IPS-20b (cell line): Measurements from ENCODE around the gene CYTH1.

Experiments
- H3K27ac ChIP-seq: one replicate; pipeline ENCODE4 v1.5.1; 2013; ENCODE audit warnings: low read length
- H3K27me3 ChIP-seq: 2 replicates; pipeline ENCODE4 v1.6.1; 2013; ENCODE audit warnings: mild to moderate bottlenecking, low read length, inconsistent platforms; ENCODE audit not compliant: insufficient read depth
- H3K36me3 ChIP-seq: 2 replicates; pipeline ENCODE4 v1.6.1; 2013; ENCODE audit warnings: low read depth, mild to moderate bottlenecking, inconsistent platforms, low read length, moderate library complexity; ENCODE audit not compliant: insufficient read depth
- H3K4me1 ChIP-seq: 2 replicates; pipeline ENCODE4 v1.6.1; 2013; ENCODE audit warnings: mild to moderate bottlenecking, control low read depth, inconsistent platforms, low read length, moderate library complexity; ENCODE audit not compliant: insufficient read depth
- H3K4me3 ChIP-seq: 2 replicates; pipeline ENCODE4 v1.5.1; 2013; ENCODE audit warnings: mild to moderate bottlenecking, low read length, inconsistent platforms
- H3K9ac ChIP-seq: 2 replicates; pipeline ENCODE4 v1.6.1; 2013; ENCODE audit warnings: low read depth, mild to moderate bottlenecking, inconsistent platforms, low read length, moderate library complexity
- H3K9me3 ChIP-seq: 2 replicates; pipeline ENCODE4 v1.6.1; 2013; ENCODE audit warnings: mild to moderate bottlenecking, low read depth, low read length, inconsistent platforms; ENCODE audit not compliant: insufficient read depth

Gene CYTH1

DNA sequence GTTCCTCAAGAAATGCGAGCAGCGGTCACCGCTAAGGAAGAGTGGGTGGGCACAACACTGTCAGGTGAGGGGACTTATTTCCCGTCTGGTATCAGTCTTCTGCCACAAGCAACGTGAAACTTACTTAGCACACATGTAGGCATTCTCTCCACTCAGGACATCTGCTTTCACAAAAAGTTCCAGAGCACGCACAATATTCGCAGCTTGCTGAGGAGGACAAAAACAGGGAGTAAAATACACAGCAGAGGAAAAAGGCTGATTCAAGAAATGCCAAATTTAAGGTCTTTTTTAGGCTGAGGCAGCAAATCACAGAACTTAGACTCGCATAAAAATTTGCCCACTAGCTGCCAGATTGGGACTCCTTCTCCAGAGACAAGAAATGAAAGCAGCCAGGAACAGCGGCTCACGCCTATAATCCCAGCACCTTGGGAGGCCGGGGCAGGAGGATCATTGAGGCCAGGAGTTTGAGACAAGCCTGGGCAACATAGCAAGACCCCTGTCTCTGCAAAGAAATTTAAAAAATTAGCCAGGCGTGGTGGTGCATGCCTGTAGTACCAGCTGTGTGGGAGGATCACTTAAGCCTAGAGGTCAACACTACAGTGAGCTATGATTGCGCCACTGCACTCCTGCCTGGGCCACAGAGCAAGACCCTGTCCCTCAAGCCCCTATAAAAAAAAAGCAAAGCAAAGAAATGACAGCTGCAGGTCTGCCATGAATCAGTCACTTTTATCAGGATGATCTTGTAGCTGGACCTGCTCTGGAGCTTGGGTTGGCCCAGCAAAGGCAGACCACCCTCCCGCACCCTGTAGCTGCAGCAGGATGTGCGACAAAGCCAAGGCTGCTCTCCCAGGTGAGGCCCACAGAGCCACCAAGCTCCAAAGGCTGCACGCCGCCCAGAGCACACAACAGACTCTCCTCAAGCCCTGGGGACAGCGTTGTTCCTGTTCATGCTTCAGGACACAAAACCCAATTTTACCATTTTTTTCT is 38.0 kb upstream of the CYTH1 start:
- Histone ChIP-seq H3K4me1 (no peaks in the 10 kb centered on the region), H3K27ac (no peak overlapping the region), H3K36me3 (peaks cover 96% of the 10 kb centered on the region), H3K9ac (no peak overlapping the region), H3K4me3 (no peak overlapping the region), H3K27me3 (no peaks in the 10 kb centered on the region), H3K9me3 (no peaks in the 10 kb centered on the region)

DNA sequence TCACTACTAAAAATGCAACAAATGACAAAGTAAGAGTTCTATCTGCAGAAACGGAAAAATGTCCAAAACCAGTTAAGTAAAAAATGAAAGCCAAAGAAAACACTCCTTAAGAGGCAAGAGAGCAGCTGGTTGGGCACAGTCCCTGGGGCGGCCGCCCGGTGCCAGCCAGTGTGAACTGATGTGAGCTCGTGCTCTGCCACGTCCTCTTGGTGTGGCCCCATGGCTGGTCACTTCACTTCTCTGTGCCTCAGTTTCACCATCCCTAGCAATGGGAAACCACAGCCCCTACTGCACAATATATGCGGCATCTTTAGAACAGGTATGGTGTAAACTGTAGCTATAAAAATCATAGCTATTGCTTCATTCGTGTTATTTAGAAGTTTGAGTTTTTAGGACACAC is 37.3 kb upstream of the CYTH1 start:
- H3K27me3 ChIP-seq, result no peaks in the 10 kb centered on the region
- H3K4me3 ChIP-seq, result no peak overlapping the region
- no peak overlapping the region for H3K27ac ChIP-seq
- H3K4me1 ChIP-seq, result no peaks in the 10 kb centered on the region
- H3K9me3 ChIP-seq, result no peaks in the 10 kb centered on the region
- peaks cover 96% of the 10 kb centered on the region for H3K36me3 ChIP-seq
- no peak overlapping the region for H3K9ac ChIP-seq

DNA sequence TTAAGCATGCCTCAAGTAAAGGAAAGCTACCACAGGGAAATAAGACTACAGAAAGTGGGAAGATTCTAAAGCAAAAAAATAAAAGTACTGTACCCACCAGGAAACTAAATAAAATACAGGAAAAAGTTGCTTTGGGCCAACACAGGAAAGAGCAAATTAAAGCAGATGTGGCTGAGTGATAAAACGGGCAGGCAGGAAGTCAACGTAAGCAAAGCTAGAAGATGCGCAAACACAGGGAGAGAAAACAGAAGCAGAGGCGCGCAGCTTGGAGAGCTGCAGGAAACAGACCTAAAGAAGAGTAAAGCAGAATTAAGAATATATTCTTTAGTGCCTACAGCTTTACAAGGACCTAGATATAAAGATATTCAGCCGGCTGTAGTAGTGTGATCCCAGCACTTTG is 36.9 kb upstream of the CYTH1 start:
- H3K4me3 ChIP-seq, result no peak overlapping the region
- no peak overlapping the region for H3K27ac ChIP-seq
- H3K9ac ChIP-seq, result no peak overlapping the region
- no peaks in the 10 kb centered on the region for H3K27me3 ChIP-seq
- peaks cover 96% of the 10 kb centered on the region for H3K36me3 ChIP-seq
- no peaks in the 10 kb centered on the region for H3K4me1 ChIP-seq
- no peaks in the 10 kb centered on the region for H3K9me3 ChIP-seq

DNA sequence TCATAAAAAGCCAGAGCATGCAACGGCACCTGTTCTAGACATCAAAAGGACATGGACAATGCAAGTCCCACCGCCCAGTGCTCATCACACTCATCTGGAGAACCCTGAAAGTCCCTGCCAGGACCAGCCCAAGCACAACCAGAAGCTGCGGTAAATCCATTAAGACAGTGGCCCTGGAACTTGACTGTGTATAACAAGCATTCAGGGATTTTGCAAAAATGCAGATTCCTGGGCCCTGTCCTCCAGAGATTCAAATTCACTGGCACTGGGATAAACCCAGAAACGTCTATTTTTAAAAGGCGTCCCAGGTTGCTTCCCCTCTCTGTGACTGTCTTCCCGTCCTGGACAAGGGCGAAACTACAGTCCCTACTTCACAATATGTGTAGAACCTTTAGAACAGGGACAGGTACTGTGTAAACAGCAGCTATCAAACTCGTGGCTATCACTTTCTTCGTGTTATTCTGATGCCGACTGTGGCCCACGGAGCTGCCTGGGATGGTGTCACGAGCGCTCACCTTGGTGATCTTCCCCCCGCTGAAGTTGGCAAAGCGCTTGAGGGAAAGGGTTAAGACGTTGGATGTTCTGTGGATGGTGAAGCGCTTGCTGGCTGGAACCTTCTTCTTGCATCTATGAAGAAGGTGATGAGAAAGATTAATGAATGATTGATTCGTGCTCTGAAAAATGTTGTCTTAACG is 36.2 kb upstream of the CYTH1 start:
- H3K9me3 ChIP-seq, result no peaks in the 10 kb centered on the region
- no peaks in the 10 kb centered on the region for H3K27me3 ChIP-seq
- H3K4me3 ChIP-seq, result no peak overlapping the region
- H3K9ac ChIP-seq, result no peak overlapping the region
- H3K36me3 ChIP-seq, result peaks cover 96% of the 10 kb centered on the region
- H3K27ac ChIP-seq, result no peak overlapping the region
- H3K4me1 ChIP-seq, result no peaks in the 10 kb centered on the region

DNA sequence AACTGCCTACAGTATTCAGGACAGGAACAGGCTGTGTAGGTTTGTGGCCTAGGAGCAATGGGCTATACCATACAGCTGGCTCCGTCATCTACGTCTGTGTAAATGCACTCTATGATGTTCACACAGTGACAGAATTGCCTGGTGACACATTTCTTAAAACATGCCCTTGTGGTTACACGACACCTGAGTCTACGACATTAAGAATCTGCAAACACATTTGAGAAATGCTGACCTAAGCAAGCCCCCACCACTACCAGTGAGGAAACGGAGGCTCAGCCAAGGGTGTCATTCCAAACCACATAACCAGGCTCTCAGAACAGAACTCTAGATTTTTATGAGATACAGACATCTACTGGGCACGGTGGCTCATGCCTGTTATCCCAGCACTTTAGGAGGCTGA is 35.0 kb upstream of the CYTH1 start:
- no peak overlapping the region for H3K27ac ChIP-seq
- no peak overlapping the region for H3K9ac ChIP-seq
- H3K4me3 ChIP-seq, result no peak overlapping the region
- no peaks in the 10 kb centered on the region for H3K27me3 ChIP-seq
- peaks cover 98% of the 10 kb centered on the region for H3K36me3 ChIP-seq
- H3K4me1 ChIP-seq, result no peaks in the 10 kb centered on the region
- no peaks in the 10 kb centered on the region for H3K9me3 ChIP-seq

DNA sequence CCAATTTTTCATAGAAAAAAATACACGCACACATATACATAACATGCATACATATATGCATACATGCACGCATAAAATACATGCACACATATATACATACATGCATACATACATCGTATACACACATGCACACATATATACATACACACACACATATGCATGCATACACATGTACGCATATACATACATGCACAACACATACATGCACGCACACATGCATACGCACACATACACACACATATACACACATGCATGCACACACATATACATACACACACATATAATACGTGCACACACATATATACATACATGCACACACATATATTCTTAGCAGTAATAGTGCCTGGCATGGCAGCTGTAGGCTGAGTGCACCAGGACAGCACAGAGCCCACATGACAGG is 33.6 kb upstream of the CYTH1 start:
- no peaks in the 10 kb centered on the region for H3K4me1 ChIP-seq

DNA sequence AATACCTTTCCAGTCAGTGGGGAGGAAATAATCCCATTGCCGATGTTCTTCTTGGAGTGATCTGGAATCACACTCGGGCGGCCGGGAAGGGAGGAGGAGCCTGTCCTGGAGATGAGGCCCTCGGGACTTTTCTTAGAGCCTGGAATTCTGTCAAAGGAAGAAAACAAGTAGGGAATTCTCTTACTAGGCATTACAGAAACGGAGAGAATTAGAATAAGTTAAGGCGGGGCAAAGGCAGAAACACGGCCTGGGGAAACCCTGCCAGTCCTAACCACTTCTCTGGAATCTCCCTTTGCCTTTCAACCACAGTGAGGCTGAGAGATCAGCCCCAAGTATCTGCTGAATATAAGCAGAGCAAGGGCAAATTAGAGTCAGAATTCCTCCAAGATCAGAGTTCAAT is 30.8 kb upstream of the CYTH1 start:
- Histone ChIP-seq H3K4me1 (no peaks in the 10 kb centered on the region), H3K36me3 (peaks cover 100% of the 10 kb centered on the region), H3K4me3 (no peak overlapping the region), H3K9ac (no peak overlapping the region), H3K27ac (no peak overlapping the region), H3K27me3 (no peaks in the 10 kb centered on the region), H3K9me3 (no peaks in the 10 kb centered on the region)

More for the DNA sequence above, 33.6 kb upstream of the CYTH1 start:
- Histone ChIP-seq H3K9ac (no peak overlapping the region), H3K27ac (no peak overlapping the region), H3K4me3 (no peak overlapping the region), H3K9me3 (no peaks in the 10 kb centered on the region), H3K36me3 (peaks cover 100% of the 10 kb centered on the region), H3K27me3 (no peaks in the 10 kb centered on the region)

DNA sequence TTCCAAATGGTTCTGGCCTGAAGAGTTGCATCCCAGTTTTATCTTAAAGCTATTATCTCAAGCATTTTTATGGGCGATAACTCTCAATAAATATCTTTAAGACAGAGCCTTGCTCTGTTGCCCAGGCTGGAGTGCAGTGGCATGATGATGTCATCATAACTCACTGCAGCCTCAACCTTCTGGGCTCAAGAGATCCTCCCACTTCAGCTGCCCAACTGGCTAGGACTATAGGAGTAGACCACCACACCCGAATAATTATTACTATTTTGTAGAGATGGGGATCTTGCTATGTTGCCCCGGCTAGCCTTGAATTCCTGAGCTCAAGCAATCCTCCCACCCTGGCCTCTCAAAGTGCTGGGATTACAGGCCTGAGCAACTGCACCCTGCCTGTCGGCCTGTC is 26.1 kb upstream of the CYTH1 start:
- H3K27ac ChIP-seq, result no peak overlapping the region
- H3K9me3 ChIP-seq, result no peaks in the 10 kb centered on the region
- no peak overlapping the region for H3K4me3 ChIP-seq
- H3K4me1 ChIP-seq, result no peaks in the 10 kb centered on the region
- no peak overlapping the region for H3K9ac ChIP-seq
- peaks cover 99% of the 10 kb centered on the region for H3K36me3 ChIP-seq
- no peaks in the 10 kb centered on the region for H3K27me3 ChIP-seq

DNA sequence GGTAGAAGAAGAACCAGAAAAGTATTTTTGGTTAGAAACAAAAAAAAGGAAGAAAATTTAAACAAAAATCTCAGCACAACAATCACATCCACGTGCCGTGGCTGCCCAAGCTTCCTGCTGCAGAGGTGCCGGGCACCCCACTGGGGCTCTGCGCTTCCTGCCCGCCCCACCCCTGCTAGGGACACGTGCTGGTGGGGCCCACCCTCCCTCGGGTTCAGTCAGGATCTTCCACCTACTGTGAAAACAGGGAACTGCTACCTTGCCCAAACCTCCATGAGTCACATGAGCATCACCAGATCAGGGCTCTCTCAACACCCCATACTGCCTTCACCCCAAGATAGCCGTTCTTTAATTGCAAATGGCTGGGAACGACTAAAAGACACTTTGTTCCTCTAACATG is 24.4 kb upstream of the CYTH1 start:
- H3K27me3 ChIP-seq, result no peaks in the 10 kb centered on the region
- H3K36me3 ChIP-seq, result peaks cover 96% of the 10 kb centered on the region
- no peaks in the 10 kb centered on the region for H3K4me1 ChIP-seq
- no peaks in the 10 kb centered on the region for H3K9me3 ChIP-seq
- no peak overlapping the region for H3K9ac ChIP-seq
- H3K27ac ChIP-seq, result no peak overlapping the region
- H3K4me3 ChIP-seq, result no peak overlapping the region

DNA sequence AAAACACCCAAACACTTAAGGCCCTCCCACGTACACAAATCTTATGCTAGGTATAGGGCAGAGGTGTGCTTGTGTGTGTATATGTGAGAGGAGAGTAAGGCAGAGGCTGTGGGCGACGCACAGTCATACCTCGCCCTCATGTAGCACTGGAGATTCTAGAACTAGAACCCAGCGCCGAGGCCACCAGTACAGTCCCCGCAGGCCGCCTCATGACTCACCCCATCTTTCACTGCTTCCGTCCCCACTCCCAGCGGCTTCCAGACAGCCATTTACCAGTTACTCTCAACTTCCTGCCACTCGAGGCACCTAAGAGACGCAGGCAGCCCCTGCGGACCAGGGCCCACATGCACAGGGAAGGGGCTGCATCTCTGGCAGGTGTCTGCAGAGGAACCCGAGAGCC is 23.2 kb upstream of the CYTH1 start:
- Histone ChIP-seq H3K27ac (no peak overlapping the region), H3K27me3 (no peaks in the 10 kb centered on the region), H3K36me3 (peaks cover 93% of the 10 kb centered on the region), H3K4me1 (no peaks in the 10 kb centered on the region), H3K9me3 (no peaks in the 10 kb centered on the region), H3K4me3 (no peak overlapping the region), H3K9ac (no peak overlapping the region)

DNA sequence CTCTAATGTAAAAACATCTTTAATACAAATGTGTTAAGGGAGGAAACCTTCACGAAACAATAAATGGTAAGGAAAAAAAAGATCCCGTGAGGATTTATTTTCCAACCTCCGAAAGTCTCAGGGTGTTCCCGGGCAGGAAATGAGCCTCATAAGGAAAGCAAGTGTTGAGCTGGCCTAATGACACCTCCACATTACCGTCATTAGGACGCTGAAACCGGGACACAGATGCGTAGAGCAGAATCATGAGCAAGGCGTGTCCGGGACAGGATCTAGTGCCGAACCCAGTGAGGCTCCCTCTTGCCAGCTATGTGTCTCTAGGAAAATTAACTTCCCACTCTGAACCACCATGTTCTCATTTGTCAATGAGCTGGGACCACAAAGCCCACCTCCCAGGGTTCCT is 22.7 kb upstream of the CYTH1 start:
- Histone ChIP-seq H3K4me3 (no peak overlapping the region), H3K27me3 (no peaks in the 10 kb centered on the region), H3K36me3 (peaks cover 93% of the 10 kb centered on the region), H3K4me1 (no peaks in the 10 kb centered on the region), H3K27ac (no peak overlapping the region), H3K9me3 (no peaks in the 10 kb centered on the region), H3K9ac (no peak overlapping the region)
